SH-SY5Y (cell line): ENCODE results near the gene CNP.

ENCODE experiments used
- GATA2 ChIP-seq: IDR thresholded peaks from 2 replicates; pipeline ENCODE4 v1.6.1; 2011; ENCODE audit warnings: mild to moderate bottlenecking, low read depth, low read length
- GATA3 ChIP-seq: IDR thresholded peaks from 2 replicates; pipeline ENCODE4 v1.6.1; 2011; ENCODE audit warnings: low read depth, mild to moderate bottlenecking, low read length, moderate library complexity

DNA sequence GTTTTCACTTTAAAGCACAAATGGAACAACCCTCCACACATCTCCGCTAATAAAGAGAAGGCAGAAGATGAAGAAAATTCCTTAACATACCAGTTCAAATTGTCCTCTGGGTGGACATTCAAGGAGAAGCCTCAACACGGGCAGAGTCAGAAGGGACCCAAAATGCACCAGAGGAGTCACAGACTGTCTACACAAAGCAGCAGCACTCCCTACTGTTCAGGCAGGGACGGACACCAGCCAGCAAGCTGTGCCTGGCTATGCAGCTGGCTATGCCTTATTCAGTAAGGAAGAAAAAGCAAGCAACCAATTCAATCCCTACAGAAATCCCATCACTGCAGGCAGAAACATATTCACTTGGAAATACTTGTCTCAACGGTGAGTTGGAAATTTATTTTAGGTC lies 42.6 kb downstream of the CNP start:
- TF ChIP-seq GATA2 (no peak), GATA3 (no peak)
